ENCODE measurements around the gene GPC3. TPM values are rescaled to one million over a fixed set of nuclear protein-coding genes. Genes with fewer than 3 reads are reported as not detected.
A peak's percentile ranks its signal among the peaks of the same experiment; 100 is the strongest.

Gene GPC3
- total RNA-seq, 1 experiment from 2014 or later: 0.98 TPM

GRCh38 chrX:133958997-133959688 is 26.3 kb downstream of the GPC3 start:
- no TSS peak for BruUV-seq (replicated peaks)
- intact Hi-C loops (cut with micrococcal nuclease): no loop called here

More at GRCh38 chrX:133958997-133959688, 26.3 kb downstream of the GPC3 start:
- TF ChIP-seq CTCF (IDR thresholded peaks at IDR 0.05 in 2 of 3, conservative IDR thresholded peaks at IDR 0.05 in 1 of 3; ENCODE audit: borderline replicate concordance in 1 of 3, insufficient read depth in 1 of 3, low read depth in 2 of 3, low read length in 2 of 3): peak in 1 of 3 experiments; percentile 21; a peak in 1 of 6 replicates
- TF ChIP-seq SIN3A (IDR thresholded peaks at IDR 0.05; ENCODE audit: low read depth): no peak
- peak; percentile 24; the same call in 1 of the 2 replicates for TF ChIP-seq RAD21 (IDR thresholded peaks at IDR 0.05; ENCODE audit: low read depth)
- H3K9me2 ChIP-seq (ENCODE audit: insufficient read depth): no peaks in the 10 kb centered on the region
- ChIA-PET RAD21 (ENCODE audit: low non-redundant PET in 1 of 2, low total read pairs in 2 of 2, uncharacterized antibody in 2 of 2, unreplicated experiment in 2 of 2) (no interaction called here), CTCF (interaction anchor here (0.7 to 1.1 kb wide), 2 partner anchors 10 to 62 kb away, joined by 3 read pairs; no protein-coding TSS in a partner anchor), POLR2A (no interaction called here)
- H3K4me1 ChIP-seq (ENCODE audit: control insufficient read depth in 1 of 2, insufficient read depth in 2 of 2, low read length in 2 of 2): no peaks in the 10 kb centered on the region
- no peak overlapping the region for H3K27ac ChIP-seq (ENCODE audit: low read depth, low read length)
- ATAC-seq (no peak), DNase-seq (ENCODE audit: low read depth, low spot score) (no peak)
- no peak overlapping the region for H2AFZ ChIP-seq (ENCODE audit: low read depth, low read length, poor library complexity, severe bottlenecking)
- H3K36me3 ChIP-seq (ENCODE audit: control insufficient read depth in 1 of 2, insufficient read depth in 2 of 2, low read length in 2 of 2): no peaks in the 10 kb centered on the region
- H3K4me2 ChIP-seq (ENCODE audit: low read length): no peak overlapping the region
- no peaks in the 10 kb centered on the region for H3K79me2 ChIP-seq (ENCODE audit: insufficient read depth, low read length)
- no peaks in the 10 kb centered on the region for H4K20me1 ChIP-seq (ENCODE audit: insufficient read depth)
- H3K9me3 ChIP-seq (ENCODE audit: control insufficient read depth in 1 of 2, insufficient read depth in 1 of 2, low read depth in 1 of 2, low read length in 2 of 2): no peaks in the 10 kb centered on the region
- H3K4me3 ChIP-seq (replicated peaks in 1 of 2; ENCODE audit: low read depth in 1 of 2, low read length in 2 of 2): no peak overlapping the region
- H3K27me3 ChIP-seq (ENCODE audit: insufficient read depth, low read length): no peaks in the 10 kb centered on the region
- H3K9ac ChIP-seq (ENCODE audit: low read length): no peak overlapping the region
